ENCODE data around the gene CDK2AP2. TPM values are rescaled to one million over a fixed set of nuclear protein-coding genes. Genes with fewer than 3 reads are reported as not detected.

Gene CDK2AP2
- total RNA-seq, 1 experiment from 2014 or later = 91.5 TPM

DNA sequence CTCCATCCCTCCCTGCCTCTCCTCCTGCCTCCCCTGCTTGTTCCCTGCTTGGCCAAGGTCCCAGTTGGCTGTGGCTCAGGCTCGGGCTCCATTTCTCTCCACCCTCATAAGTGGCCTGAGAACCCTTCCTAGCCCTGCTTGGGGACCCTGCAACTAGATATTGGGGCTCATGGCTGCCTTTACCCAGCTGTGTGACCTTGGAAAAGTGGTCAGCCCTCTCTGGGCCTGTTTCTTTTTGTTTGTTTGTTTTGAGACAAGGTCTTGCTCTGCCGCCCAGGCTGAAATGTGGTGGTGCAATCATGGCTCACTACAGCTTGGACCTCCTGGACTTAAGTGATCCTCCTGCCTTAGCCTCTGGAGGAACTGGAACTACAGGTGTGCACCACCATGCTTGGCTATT lies 35.6 kb upstream of the CDK2AP2 start:
- Histone ChIP-seq H3K4me3 (ENCODE audit: low read length) (no peak overlapping the region), H3K27me3 (ENCODE audit: low read length) (no peaks in the 10 kb centered on the region), H2AFZ (ENCODE audit: low read length) (no peak overlapping the region), H3K27ac (ENCODE audit: low read length) (no peak overlapping the region), H3K36me3 (ENCODE audit: insufficient read depth, low read length) (no peaks in the 10 kb centered on the region), H4K20me1 (ENCODE audit: insufficient read depth, low read depth, low read length) (no peaks in the 10 kb centered on the region), H3K4me1 (ENCODE audit: low read length) (no peaks in the 10 kb centered on the region), H3K9me2 (replicated peaks; ENCODE audit: insufficient read depth, low read length) (no peaks in the 10 kb centered on the region), H3K9ac (ENCODE audit: low read length) (no peak overlapping the region), H3K9me3 (ENCODE audit: low read length) (no peaks in the 10 kb centered on the region), H3K79me2 (ENCODE audit: low read length) (no peaks in the 10 kb centered on the region), H3K4me2 (ENCODE audit: low read depth, low read length, poor library complexity, severe bottlenecking) (no peak overlapping the region)
- no peak for DNase-seq

DNA sequence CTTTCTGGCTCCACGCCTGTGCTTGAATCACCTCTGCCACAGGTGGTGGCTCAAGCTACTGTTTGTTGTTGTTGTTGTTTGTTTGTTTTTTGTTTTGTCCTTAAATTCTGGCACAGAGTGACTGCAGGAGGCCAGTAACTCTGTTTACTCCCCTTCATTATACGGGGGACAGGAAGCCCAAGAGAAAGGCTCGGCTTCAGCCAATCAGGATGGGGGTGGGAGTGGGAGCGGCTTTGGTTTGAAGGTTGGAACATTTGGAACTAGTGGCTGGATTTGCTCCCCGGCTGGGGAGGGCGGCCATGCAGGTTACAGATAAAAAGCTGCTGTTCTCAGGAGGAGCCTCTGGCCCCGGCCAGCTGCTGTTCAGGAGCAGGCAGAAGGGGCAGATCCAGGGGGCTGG lies 35.0 kb upstream of the CDK2AP2 start:
- no peak overlapping the region for H3K4me2 ChIP-seq (ENCODE audit: low read depth, low read length, poor library complexity, severe bottlenecking)
- H3K27me3 ChIP-seq (ENCODE audit: low read length) = no peaks in the 10 kb centered on the region

DNA sequence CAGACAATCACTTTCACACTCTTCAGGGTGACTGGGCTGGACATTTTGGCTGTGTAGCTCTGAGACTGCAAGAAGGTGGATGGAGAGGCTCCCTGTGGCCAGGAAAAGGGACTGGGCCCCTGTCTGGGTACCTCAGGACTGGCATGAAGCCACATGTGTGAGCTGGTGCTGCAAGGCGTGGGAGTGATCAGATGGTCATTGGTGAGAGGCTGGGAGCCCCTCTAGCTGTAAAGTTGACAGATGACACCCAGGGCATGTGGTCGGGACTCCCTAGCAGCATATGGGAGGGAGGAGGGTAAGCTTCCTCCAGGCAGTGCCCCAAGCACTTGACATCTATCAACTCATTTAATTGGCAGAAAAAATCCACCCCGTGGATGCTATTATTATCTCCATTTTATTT lies 34.2 kb upstream of the CDK2AP2 start:
- no peaks in the 10 kb centered on the region for H3K36me3 ChIP-seq (ENCODE audit: insufficient read depth, low read length)

More for the DNA sequence above, 35.0 kb upstream of the CDK2AP2 start:
- no peak overlapping the region for H3K27ac ChIP-seq (ENCODE audit: low read length)
- no peaks in the 10 kb centered on the region for H3K9me2 ChIP-seq (replicated peaks; ENCODE audit: insufficient read depth, low read length)
- no peaks in the 10 kb centered on the region for H3K4me1 ChIP-seq (ENCODE audit: low read length)
- no peaks in the 10 kb centered on the region for H3K9me3 ChIP-seq (ENCODE audit: low read length)
- H3K9ac ChIP-seq (ENCODE audit: low read length) = no peak overlapping the region
- no peak overlapping the region for H3K4me3 ChIP-seq (ENCODE audit: low read length)
- no peak for DNase-seq
- H2AFZ ChIP-seq (ENCODE audit: low read length) = no peak overlapping the region
- H3K79me2 ChIP-seq (ENCODE audit: low read length) = no peaks in the 10 kb centered on the region
- no peaks in the 10 kb centered on the region for H3K36me3 ChIP-seq (ENCODE audit: insufficient read depth, low read length)
- no peaks in the 10 kb centered on the region for H4K20me1 ChIP-seq (ENCODE audit: insufficient read depth, low read depth, low read length)

DNA sequence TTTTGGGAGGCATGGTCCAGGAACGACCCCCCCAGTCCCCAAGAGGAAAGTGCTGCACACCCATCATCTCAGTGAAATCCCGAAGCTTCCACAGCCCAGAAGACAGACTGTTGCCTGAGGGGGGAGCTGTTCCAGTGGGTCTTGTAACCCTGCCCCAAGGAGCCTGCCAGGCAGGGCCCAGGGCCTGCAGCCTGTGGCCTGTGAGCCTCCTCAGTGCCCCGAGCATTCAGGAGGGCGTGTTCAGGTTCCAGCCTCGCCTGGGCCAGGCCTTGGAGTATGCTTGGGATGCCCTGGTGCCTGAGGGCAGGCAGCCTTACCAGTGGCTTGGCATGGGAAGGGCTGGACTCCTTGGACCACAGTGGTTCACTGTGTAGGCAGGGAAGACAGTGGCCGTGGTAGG lies 33.2 kb upstream of the CDK2AP2 start:
- H2AFZ ChIP-seq (ENCODE audit: low read length) = no peak overlapping the region
- no peaks in the 10 kb centered on the region for H3K9me3 ChIP-seq (ENCODE audit: low read length)
- H3K27me3 ChIP-seq (ENCODE audit: low read length) = no peaks in the 10 kb centered on the region

More for the DNA sequence above, 34.2 kb upstream of the CDK2AP2 start:
- H3K9me3 ChIP-seq (ENCODE audit: low read length) = no peaks in the 10 kb centered on the region
- H3K79me2 ChIP-seq (ENCODE audit: low read length) = no peaks in the 10 kb centered on the region
- H4K20me1 ChIP-seq (ENCODE audit: insufficient read depth, low read depth, low read length) = no peaks in the 10 kb centered on the region
- H3K9ac ChIP-seq (ENCODE audit: low read length) = no peak overlapping the region
- no peaks in the 10 kb centered on the region for H3K27me3 ChIP-seq (ENCODE audit: low read length)
- H3K9me2 ChIP-seq (replicated peaks; ENCODE audit: insufficient read depth, low read length) = no peaks in the 10 kb centered on the region
- DNase-seq = no peak
- no peak overlapping the region for H3K4me3 ChIP-seq (ENCODE audit: low read length)
- H3K4me2 ChIP-seq (ENCODE audit: low read depth, low read length, poor library complexity, severe bottlenecking) = no peak overlapping the region
- H2AFZ ChIP-seq (ENCODE audit: low read length) = no peak overlapping the region
- no peaks in the 10 kb centered on the region for H3K4me1 ChIP-seq (ENCODE audit: low read length)
- H3K27ac ChIP-seq (ENCODE audit: low read length) = no peak overlapping the region

DNA sequence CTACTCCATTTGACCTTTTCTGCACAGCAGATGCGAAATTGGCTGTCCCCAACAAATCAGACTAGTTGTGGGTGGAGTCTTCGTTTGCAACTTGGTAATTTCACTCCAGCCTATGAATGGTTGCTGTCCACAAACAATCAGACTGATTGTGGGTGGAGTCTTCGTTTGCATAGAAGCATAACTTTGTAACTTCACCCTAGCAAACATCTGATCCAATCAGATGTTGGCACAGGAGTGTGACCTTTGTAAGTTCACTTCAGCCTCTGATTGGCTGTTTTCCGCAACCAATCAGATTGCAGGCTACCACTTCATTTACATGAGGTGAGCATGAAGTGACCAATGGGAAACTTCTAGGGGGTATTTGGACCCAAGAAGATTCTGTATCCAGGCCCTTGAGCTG lies 31.6 kb upstream of the CDK2AP2 start:
- no peaks in the 10 kb centered on the region for H3K9me2 ChIP-seq (replicated peaks; ENCODE audit: insufficient read depth, low read length)
- no peaks in the 10 kb centered on the region for H3K27me3 ChIP-seq (ENCODE audit: low read length)
- H2AFZ ChIP-seq (ENCODE audit: low read length) = no peak overlapping the region
- H4K20me1 ChIP-seq (ENCODE audit: insufficient read depth, low read depth, low read length) = no peaks in the 10 kb centered on the region
- H3K9ac ChIP-seq (ENCODE audit: low read length) = no peak overlapping the region
- H3K27ac ChIP-seq (ENCODE audit: low read length) = no peak overlapping the region
- H3K4me3 ChIP-seq (ENCODE audit: low read length) = no peak overlapping the region
- no peak overlapping the region for H3K4me2 ChIP-seq (ENCODE audit: low read depth, low read length, poor library complexity, severe bottlenecking)
- peak; percentile 53 for DNase-seq
- peaks cover 2% of the 10 kb centered on the region for H3K9me3 ChIP-seq (ENCODE audit: low read length)
- H3K4me1 ChIP-seq (ENCODE audit: low read length) = no peaks in the 10 kb centered on the region
- H3K36me3 ChIP-seq (ENCODE audit: insufficient read depth, low read length) = no peaks in the 10 kb centered on the region
- H3K79me2 ChIP-seq (ENCODE audit: low read length) = no peaks in the 10 kb centered on the region

More for the DNA sequence above, 33.2 kb upstream of the CDK2AP2 start:
- peak; percentile 47 for DNase-seq
- H3K4me2 ChIP-seq (ENCODE audit: low read depth, low read length, poor library complexity, severe bottlenecking) = no peak overlapping the region
- no peak overlapping the region for H3K27ac ChIP-seq (ENCODE audit: low read length)
- no peaks in the 10 kb centered on the region for H3K4me1 ChIP-seq (ENCODE audit: low read length)
- no peaks in the 10 kb centered on the region for H4K20me1 ChIP-seq (ENCODE audit: insufficient read depth, low read depth, low read length)
- no peaks in the 10 kb centered on the region for H3K79me2 ChIP-seq (ENCODE audit: low read length)
- no peaks in the 10 kb centered on the region for H3K9me2 ChIP-seq (replicated peaks; ENCODE audit: insufficient read depth, low read length)
- H3K36me3 ChIP-seq (ENCODE audit: insufficient read depth, low read length) = no peaks in the 10 kb centered on the region
- no peak overlapping the region for H3K9ac ChIP-seq (ENCODE audit: low read length)
- H3K4me3 ChIP-seq (ENCODE audit: low read length) = no peak overlapping the region

DNA sequence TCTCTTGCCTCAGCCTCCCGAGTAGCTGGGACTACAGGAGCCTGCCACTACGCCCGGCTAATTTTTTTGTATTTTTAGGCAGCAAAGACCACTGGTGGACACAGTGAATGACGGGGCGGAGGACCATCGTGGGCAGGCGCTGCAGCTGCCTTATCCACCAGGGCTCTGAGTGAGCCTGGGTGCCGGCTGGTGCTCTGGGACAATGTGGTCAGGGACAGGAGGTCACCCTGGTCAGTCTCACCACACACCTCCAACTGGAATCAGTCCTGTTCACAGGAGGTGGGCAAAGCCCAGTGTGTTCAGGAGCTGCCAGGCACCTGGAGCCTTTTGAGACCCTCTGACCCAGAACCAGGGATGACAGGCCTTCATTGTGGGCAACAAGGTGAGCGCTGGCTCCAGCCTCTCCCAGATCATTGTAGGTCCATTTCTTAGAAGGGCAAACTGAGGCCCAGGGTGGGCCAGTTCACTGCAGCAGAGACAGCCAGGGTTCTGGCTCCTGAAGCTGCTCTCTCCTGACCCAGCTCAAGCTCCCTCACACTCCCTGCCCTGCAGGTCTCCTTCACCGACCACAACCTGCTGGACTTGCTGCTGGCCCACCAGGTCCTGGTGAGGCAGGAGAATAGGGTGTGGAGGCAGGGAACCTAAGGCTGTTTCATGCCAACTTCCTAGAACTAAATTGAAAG lies 31.0 kb upstream of the CDK2AP2 start:
- Histone ChIP-seq H3K79me2 (ENCODE audit: low read length) (no peaks in the 10 kb centered on the region), H2AFZ (ENCODE audit: low read length) (no peak overlapping the region), H3K9me3 (ENCODE audit: low read length) (peaks cover 7% of the 10 kb centered on the region), H3K4me1 (ENCODE audit: low read length) (no peaks in the 10 kb centered on the region), H3K27ac (ENCODE audit: low read length) (no peak overlapping the region), H3K36me3 (ENCODE audit: insufficient read depth, low read length) (no peaks in the 10 kb centered on the region), H3K9ac (ENCODE audit: low read length) (no peak overlapping the region), H3K9me2 (replicated peaks; ENCODE audit: insufficient read depth, low read length) (no peaks in the 10 kb centered on the region), H3K27me3 (ENCODE audit: low read length) (no peaks in the 10 kb centered on the region), H4K20me1 (ENCODE audit: insufficient read depth, low read depth, low read length) (no peaks in the 10 kb centered on the region), H3K4me2 (ENCODE audit: low read depth, low read length, poor library complexity, severe bottlenecking) (no peak overlapping the region), H3K4me3 (ENCODE audit: low read length) (no peak overlapping the region)
- DNase-seq = no peak

DNA sequence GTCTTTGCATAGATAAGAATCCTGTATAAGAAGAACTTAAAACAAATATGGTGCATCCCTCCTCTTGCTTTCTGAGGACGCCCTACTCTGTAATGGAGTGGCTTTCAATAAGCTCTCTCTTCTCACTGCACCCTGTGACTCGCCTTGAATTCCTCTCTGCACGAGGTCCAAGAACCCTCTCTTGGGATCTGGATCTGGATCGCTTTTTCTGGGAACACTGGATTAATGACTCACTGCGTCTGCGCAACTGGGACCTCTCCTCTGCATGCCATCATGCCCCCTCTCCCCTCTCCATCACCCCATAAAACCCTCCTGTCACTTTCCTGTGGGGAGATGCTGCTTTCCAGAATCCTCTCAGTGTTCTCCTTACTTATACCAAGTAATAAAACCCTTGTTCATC lies 30.3 kb upstream of the CDK2AP2 start:
- Histone ChIP-seq H3K27me3 (ENCODE audit: low read length) (no peaks in the 10 kb centered on the region; the same call in 1 of the 2 replicates), H2AFZ (ENCODE audit: low read length) (no peak overlapping the region)

DNA sequence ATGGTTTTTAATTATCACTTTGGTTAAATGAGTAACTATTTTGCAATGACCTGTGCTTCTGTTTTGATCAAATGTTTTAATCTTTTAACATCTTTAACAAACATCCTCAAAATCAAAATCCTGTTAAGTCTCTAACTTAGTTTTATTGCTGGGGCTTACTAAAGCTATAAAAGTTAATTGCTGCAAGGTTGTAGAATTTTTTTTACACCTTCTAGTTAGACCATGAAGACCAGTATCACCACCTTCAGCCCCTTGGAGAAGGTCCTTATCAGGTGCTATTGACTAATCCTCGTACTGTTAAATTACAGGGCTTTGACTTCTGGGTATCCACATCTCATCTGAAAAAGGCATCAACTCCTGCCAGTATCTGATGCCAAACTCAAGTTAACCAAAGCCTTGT lies 27.6 kb upstream of the CDK2AP2 start:
- Histone ChIP-seq H3K27me3 (ENCODE audit: low read length) (no peaks in the 10 kb centered on the region; the same call in 1 of the 2 replicates), H2AFZ (ENCODE audit: low read length) (no peak overlapping the region), H3K4me2 (ENCODE audit: low read depth, low read length, poor library complexity, severe bottlenecking) (no peak overlapping the region), H3K4me1 (ENCODE audit: low read length) (no peaks in the 10 kb centered on the region), H3K9me2 (replicated peaks; ENCODE audit: insufficient read depth, low read length) (no peaks in the 10 kb centered on the region), H3K36me3 (ENCODE audit: insufficient read depth, low read length) (no peaks in the 10 kb centered on the region), H3K27ac (ENCODE audit: low read length) (no peak overlapping the region), H4K20me1 (ENCODE audit: insufficient read depth, low read depth, low read length) (no peaks in the 10 kb centered on the region), H3K79me2 (ENCODE audit: low read length) (no peaks in the 10 kb centered on the region), H3K4me3 (ENCODE audit: low read length) (no peak overlapping the region), H3K9me3 (ENCODE audit: low read length) (peaks cover 16% of the 10 kb centered on the region), H3K9ac (ENCODE audit: low read length) (no peak overlapping the region)
- no peak for DNase-seq

More for the DNA sequence above, 30.3 kb upstream of the CDK2AP2 start:
- Histone ChIP-seq H3K4me2 (ENCODE audit: low read depth, low read length, poor library complexity, severe bottlenecking) (no peak overlapping the region), H3K27ac (ENCODE audit: low read length) (no peak overlapping the region), H3K79me2 (ENCODE audit: low read length) (no peaks in the 10 kb centered on the region), H3K9me2 (replicated peaks; ENCODE audit: insufficient read depth, low read length) (no peaks in the 10 kb centered on the region), H3K9me3 (ENCODE audit: low read length) (peaks cover 13% of the 10 kb centered on the region), H3K9ac (ENCODE audit: low read length) (no peak overlapping the region), H4K20me1 (ENCODE audit: insufficient read depth, low read depth, low read length) (no peaks in the 10 kb centered on the region), H3K36me3 (ENCODE audit: insufficient read depth, low read length) (no peaks in the 10 kb centered on the region), H3K4me3 (ENCODE audit: low read length) (no peak overlapping the region), H3K4me1 (ENCODE audit: low read length) (no peaks in the 10 kb centered on the region)
- DNase-seq = no peak

Data from Karpas-422 (cell line).